Subcutaneous adipose tissue (tissue), 4 donors: ENCODE results near the gene DYNLRB1. TPM values are rescaled to one million over a fixed set of nuclear protein-coding genes. Genes with fewer than 3 reads are reported as not detected.

Source experiments
- total RNA-seq, 4 donors: library from RNA; depleted of rRNA; stranded (reverse); fragments of >200 nt; gene quantifications; one replicate each; pipeline ENCODE4 v1.1.0, GENCODE V29; 2016
- TF ChIP-seq, protein P1 (sequence below): fragments of 450-650 bp; IDR thresholded peaks from one replicate; pipeline ENCODE4 v1.5.1; 2016; ENCODE audit warnings: low read depth, mild to moderate bottlenecking, control low read depth, antibody characterized with exemption, moderate library complexity

Gene DYNLRB1
- 100 to 1,000 TPM; 111 to 206 (median 122) TPM for total RNA-seq

GRCh38 chr20:34516247-34517113 is at the start of gene DYNLRB1:
Gene DYNLRB1, plus strand, starts transcription at chr20:34516422. Its CDS starts 37 bp downstream, at chr20:34516459.
- TF ChIP-seq, protein P1, sequence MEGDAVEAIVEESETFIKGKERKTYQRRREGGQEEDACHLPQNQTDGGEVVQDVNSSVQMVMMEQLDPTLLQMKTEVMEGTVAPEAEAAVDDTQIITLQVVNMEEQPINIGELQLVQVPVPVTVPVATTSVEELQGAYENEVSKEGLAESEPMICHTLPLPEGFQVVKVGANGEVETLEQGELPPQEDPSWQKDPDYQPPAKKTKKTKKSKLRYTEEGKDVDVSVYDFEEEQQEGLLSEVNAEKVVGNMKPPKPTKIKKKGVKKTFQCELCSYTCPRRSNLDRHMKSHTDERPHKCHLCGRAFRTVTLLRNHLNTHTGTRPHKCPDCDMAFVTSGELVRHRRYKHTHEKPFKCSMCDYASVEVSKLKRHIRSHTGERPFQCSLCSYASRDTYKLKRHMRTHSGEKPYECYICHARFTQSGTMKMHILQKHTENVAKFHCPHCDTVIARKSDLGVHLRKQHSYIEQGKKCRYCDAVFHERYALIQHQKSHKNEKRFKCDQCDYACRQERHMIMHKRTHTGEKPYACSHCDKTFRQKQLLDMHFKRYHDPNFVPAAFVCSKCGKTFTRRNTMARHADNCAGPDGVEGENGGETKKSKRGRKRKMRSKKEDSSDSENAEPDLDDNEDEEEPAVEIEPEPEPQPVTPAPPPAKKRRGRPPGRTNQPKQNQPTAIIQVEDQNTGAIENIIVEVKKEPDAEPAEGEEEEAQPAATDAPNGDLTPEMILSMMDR, result no peak

DNA sequence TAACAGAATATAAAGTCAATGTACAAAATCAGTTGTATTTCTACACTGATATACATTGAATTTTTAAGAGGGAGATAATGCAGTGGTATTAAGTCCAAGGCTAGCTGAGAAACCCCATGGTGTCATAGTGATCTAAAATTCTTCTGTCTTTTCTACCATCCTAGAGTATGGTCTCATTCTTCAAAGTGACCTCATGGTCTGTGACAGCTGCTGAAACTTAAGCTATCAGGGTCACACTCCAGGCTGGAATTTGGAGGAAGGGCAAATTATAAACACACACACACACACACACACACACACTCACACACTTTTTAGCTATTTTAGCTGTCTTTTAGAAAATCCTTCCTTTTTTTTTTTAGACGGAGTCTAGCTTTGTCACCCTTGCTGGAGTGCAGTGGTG is 47.3 kb upstream of the DYNLRB1 start:
- TF ChIP-seq, protein P1, result no peak

DNA sequence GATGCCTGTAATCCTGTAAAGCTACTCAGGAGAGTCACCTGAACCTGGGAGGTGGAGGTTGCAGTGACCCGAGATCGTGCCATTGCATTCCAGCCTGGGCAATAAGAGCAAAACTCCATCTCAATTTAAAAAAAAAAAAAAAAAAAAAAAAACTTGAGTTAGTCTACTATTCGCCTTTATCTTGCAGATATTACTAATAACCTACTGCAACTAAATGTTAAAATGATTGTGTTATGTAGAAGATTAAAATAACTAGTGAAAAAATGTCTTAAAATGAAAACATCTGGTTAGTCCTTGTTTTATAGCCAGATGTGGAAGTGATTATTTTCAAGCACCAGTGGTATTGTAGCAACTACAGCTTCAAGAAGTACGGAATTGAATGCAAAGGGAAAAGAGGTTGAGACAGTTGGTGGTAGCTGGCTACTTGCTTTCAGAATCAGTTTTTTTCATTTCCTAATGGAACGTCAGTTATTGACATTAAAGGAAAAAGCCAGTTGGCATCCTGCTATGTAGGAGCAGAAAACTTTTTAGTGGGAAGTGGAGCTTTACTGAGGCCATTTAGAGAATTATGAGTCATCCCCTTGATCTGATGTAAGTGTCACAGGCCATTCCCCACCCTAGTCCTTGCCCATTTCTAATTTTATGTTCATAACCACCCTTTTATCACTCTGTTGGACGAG is 43.8 kb upstream of the DYNLRB1 start:
- TF ChIP-seq, protein P1, result no peak

GRCh38 chr20:34473262-34473883 is 42.8 kb upstream of the DYNLRB1 start:
- TF ChIP-seq, protein P1, result no peak

DNA sequence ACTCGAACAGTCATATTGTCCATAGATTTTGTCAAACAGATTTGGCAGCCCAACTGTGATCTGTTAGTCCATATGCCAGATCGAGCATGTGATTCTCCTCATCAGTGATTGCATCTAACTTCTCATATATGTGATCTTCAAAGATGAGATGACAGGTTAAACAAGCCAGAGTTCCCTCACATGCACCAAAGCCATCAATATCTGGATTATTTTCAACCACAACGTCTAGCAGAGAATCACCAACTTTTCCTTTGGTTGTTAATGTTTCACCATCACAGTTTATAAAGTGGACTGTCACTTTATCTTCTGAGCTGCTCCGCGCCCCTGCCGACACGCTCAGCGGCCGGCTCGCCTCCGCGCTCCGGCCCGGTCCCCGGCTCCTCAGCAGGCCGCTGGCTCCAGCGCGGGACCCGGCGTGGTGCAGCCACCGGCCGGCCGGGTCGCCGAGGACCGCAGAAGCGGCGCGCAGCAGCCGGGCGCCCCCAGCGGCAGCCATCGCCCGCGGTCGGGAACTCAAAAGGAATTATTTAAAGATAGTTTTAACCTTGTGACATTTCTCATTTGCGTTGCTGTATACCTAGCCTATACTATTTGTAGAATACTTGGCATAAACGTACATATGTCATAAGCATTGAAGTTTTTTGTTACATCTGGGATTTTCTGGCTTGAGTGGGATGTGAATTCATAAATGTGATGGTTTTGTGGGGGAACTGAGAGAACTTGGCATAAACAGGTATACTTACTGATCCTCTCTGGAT is 40.1 kb upstream of the DYNLRB1 start:
- TF ChIP-seq, protein P1, result no peak

GRCh38 chr20:34479627-34480026 is 36.6 kb upstream of the DYNLRB1 start:
- TF ChIP-seq, protein P1, result no peak
